Panc1 (cell line): ENCODE measurements around the gene MYEOV. TPM values are rescaled to one million over a fixed set of nuclear protein-coding genes. Genes with fewer than 3 reads are reported as not detected.

Experiments used
- ATAC-seq: fragments of 200-7000 bp; cut with Tn5 transposase; 2 replicates; pipeline ENCODE4 v1.9.1; 2020; ENCODE audit warnings: mild to moderate bottlenecking, moderate library complexity
- BruUV-seq: library from RNA; stranded (reverse); fragments of 400-500 nt; replicated peaks from 2 replicates; lab custom pipeline; 2021; lab: Mats Ljungman, UMichigan
- CTCF ChIA-PET: fragments of 300-600 bp; sonication (Branson Sonifier 250); formaldehyde crosslinking; loops from one replicate; lab custom pipeline; 2022; ENCODE audit warnings: antibody characterized with exemption; lab: Charles Lee
- POLR2A ChIA-PET: fragments of 300-600 bp; sonication (Branson Sonifier 250); formaldehyde crosslinking; loops from one replicate; lab custom pipeline; 2022; ENCODE audit warnings: antibody characterized with exemption; lab: Charles Lee
- DNase-seq: peaks from one replicate; pipeline ENCODE4 v3.0.0-alpha.2; 2010; ENCODE audit warnings: low read depth, low spot score
- H3K27ac ChIP-seq: 2 replicates; pipeline ENCODE4 v1.5.1; 2011; ENCODE audit warnings: mild to moderate bottlenecking, low read length, inconsistent platforms
- H3K27me3 ChIP-seq: fragments of 200-500 bp; sonication (Bioruptor generic); 2 replicates; pipeline ENCODE4 v1.6.0; 2014; ENCODE audit warnings: low read length, inconsistent platforms; ENCODE audit not compliant: control insufficient read depth, insufficient read depth
- H3K36me3 ChIP-seq: fragments of 200-500 bp; sonication (Bioruptor generic); 2 replicates; pipeline ENCODE4 v1.5.1; 2014; ENCODE audit warnings: inconsistent platforms, mild to moderate bottlenecking, low read length, moderate library complexity; ENCODE audit not compliant: control insufficient read depth, insufficient read depth
- H3K4me1 ChIP-seq: 2 replicates; pipeline ENCODE4 v1.5.1; 2011; ENCODE audit warnings: inconsistent platforms, mild to moderate bottlenecking, low read length, moderate library complexity; ENCODE audit not compliant: control insufficient read depth, insufficient read depth
- H3K4me3 ChIP-seq, 2 experiments: 2 replicates each; pipeline ENCODE4 v1.5.1; 2011 to 2012; ENCODE audit warnings: low read depth in 2 of 2, low read length in 2 of 2, mild to moderate bottlenecking in 2 of 2, inconsistent platforms in 1 of 2, moderate library complexity in 1 of 2
- H3K9me3 ChIP-seq: fragments of 200-500 bp; sonication (Bioruptor generic); 2 replicates; pipeline ENCODE4 v1.5.1; 2014; ENCODE audit warnings: low read depth, mild to moderate bottlenecking, inconsistent platforms, low read length, moderate library complexity; ENCODE audit not compliant: control insufficient read depth, insufficient read depth
- POLR2AphosphoS5 ChIP-seq: IDR thresholded peaks from 2 replicates; pipeline ENCODE4 v1.6.1; 2012; ENCODE audit warnings: mild to moderate bottlenecking, low read depth, low read length, moderate library complexity
- SIN3A ChIP-seq: IDR thresholded peaks from 2 replicates; pipeline ENCODE4 v1.6.1; 2012; ENCODE audit warnings: low read depth, mild to moderate bottlenecking, low read length, moderate library complexity, borderline replicate concordance; ENCODE audit not compliant: insufficient read depth
- in situ Hi-C: cut with HindIII; loops from 2 replicates; pipeline ENCODE4 v1.10.0; 2016; ENCODE audit warnings: low sequenced_read_pairs, low pct_unique_long_range_greater_than_20kb
- intact Hi-C: fragments of 100-400 bp; cut with micrococcal nuclease; formaldehyde crosslinking; loops from one replicate; pipeline ENCODE4 v1.10.0; 2022; ENCODE audit not compliant: unreplicated experiment
- total RNA-seq: library from RNA; stranded (reverse); gene quantifications from one replicate; pipeline ENCODE4 v1.2.1, GENCODE V29; 2021; ENCODE audit not compliant: unreplicated experiment
- TF ChIP-seq, protein P1 (sequence below): fragments of 450-650 bp; IDR thresholded peaks from 2 replicates; pipeline ENCODE4 v1.5.1; 2017; ENCODE audit warnings: mild to moderate bottlenecking
- TF ChIP-seq, protein P2 (sequence below), 2 experiments: IDR thresholded peaks; 2 replicates each; pipeline ENCODE4 v1.6.1; 2011 to 2012; ENCODE audit warnings: low read depth in 2 of 2, control low read depth in 1 of 2, low read length in 1 of 2, mild to moderate bottlenecking in 1 of 2, moderate library complexity in 1 of 2; ENCODE audit not compliant: insufficient read depth in 1 of 2

Gene MYEOV
- total RNA-seq, 1 experiment from 2014 or later: 69.8 TPM

DNA sequence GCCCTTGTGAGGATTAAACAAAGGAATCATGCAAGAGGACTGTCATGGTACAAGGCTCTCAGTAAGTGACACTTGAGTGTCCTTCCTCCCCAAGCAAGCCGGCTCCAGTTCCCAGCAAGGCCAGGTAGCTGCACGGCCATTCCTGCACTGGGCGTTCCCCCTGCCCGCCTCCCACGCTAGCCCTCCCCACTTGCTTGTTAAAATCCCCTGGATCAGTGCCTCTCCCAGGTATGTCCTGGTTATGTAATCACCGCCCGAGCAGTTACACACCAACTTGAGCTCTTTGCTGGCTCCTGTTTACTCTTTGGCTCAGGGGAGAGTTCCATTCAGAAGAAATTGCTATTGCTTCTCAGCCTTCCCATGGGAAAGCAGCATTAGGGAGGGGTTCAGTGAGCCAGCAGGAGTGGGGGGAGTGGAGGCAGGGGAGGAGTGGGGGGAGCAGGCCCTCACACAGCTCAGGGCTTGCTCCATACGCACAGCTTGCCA is 19.4 kb upstream of the MYEOV start:
- H3K27me3 ChIP-seq: no peaks in the 10 kb centered on the region
- DNase-seq: no peak
- TF ChIP-seq, protein P1, sequence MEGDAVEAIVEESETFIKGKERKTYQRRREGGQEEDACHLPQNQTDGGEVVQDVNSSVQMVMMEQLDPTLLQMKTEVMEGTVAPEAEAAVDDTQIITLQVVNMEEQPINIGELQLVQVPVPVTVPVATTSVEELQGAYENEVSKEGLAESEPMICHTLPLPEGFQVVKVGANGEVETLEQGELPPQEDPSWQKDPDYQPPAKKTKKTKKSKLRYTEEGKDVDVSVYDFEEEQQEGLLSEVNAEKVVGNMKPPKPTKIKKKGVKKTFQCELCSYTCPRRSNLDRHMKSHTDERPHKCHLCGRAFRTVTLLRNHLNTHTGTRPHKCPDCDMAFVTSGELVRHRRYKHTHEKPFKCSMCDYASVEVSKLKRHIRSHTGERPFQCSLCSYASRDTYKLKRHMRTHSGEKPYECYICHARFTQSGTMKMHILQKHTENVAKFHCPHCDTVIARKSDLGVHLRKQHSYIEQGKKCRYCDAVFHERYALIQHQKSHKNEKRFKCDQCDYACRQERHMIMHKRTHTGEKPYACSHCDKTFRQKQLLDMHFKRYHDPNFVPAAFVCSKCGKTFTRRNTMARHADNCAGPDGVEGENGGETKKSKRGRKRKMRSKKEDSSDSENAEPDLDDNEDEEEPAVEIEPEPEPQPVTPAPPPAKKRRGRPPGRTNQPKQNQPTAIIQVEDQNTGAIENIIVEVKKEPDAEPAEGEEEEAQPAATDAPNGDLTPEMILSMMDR: no peak
- TF ChIP-seq, protein P2, sequence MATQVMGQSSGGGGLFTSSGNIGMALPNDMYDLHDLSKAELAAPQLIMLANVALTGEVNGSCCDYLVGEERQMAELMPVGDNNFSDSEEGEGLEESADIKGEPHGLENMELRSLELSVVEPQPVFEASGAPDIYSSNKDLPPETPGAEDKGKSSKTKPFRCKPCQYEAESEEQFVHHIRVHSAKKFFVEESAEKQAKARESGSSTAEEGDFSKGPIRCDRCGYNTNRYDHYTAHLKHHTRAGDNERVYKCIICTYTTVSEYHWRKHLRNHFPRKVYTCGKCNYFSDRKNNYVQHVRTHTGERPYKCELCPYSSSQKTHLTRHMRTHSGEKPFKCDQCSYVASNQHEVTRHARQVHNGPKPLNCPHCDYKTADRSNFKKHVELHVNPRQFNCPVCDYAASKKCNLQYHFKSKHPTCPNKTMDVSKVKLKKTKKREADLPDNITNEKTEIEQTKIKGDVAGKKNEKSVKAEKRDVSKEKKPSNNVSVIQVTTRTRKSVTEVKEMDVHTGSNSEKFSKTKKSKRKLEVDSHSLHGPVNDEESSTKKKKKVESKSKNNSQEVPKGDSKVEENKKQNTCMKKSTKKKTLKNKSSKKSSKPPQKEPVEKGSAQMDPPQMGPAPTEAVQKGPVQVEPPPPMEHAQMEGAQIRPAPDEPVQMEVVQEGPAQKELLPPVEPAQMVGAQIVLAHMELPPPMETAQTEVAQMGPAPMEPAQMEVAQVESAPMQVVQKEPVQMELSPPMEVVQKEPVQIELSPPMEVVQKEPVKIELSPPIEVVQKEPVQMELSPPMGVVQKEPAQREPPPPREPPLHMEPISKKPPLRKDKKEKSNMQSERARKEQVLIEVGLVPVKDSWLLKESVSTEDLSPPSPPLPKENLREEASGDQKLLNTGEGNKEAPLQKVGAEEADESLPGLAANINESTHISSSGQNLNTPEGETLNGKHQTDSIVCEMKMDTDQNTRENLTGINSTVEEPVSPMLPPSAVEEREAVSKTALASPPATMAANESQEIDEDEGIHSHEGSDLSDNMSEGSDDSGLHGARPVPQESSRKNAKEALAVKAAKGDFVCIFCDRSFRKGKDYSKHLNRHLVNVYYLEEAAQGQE (IDR thresholded peaks at IDR 0.05; ENCODE audit: insufficient read depth in 1 of 2, low read depth in 2 of 2, low read length in 1 of 2): no peak
- H3K9me3 ChIP-seq: no peaks in the 10 kb centered on the region
- ATAC-seq: no peak
- peaks cover 19% of the 10 kb centered on the region for H3K4me1 ChIP-seq
- H3K27ac ChIP-seq: no peak overlapping the region
- BruUV-seq: no TSS peak
- H3K36me3 ChIP-seq: no peaks in the 10 kb centered on the region
- no peak overlapping the region for H3K4me3 ChIP-seq
- intact Hi-C loops: no loop called here
- in situ Hi-C loops: no loop called here
- CTCF ChIA-PET: interaction anchor here (0.7 to 0.8 kb wide), 2 partner anchors 18 to 64 kb away, joined by 3 read pairs; no protein-coding TSS in a partner anchor
- POLR2A ChIA-PET: interaction anchor here (0.6 kb wide), 1 partner anchor 365 kb away, joined by 3 read pairs; no protein-coding TSS in a partner anchor

DNA sequence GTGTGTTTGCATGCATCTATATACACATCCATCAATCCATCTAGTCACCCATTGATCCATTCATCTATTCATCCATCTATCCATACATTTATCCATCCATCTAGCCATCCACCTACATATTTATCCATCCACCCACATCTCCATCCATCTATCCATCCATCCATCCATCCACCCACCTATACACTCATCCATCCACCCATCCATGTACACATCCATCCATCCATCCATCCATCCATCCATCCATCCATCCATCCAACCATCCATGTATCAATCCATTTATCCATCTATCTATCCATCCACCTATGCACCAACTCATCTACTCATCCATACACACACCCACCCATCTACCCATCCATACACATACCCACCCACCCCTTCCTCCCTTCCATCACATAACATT is 18.8 kb upstream of the MYEOV start:
- no peaks in the 10 kb centered on the region for H3K9me3 ChIP-seq
- BruUV-seq: no TSS peak
- no peak overlapping the region for H3K4me3 ChIP-seq
- no peaks in the 10 kb centered on the region for H3K27me3 ChIP-seq
- in situ Hi-C loops: no loop called here
- TF ChIP-seq SIN3A (no peak), POLR2AphosphoS5 (no peak)
- H3K36me3 ChIP-seq: no peaks in the 10 kb centered on the region
- no peak overlapping the region for H3K27ac ChIP-seq
- intact Hi-C loops: no loop called here
- no peak for DNase-seq
- H3K4me1 ChIP-seq: peaks cover 19% of the 10 kb centered on the region
- no peak for ATAC-seq
- CTCF ChIA-PET: no interaction called here
- POLR2A ChIA-PET: no interaction called here

DNA sequence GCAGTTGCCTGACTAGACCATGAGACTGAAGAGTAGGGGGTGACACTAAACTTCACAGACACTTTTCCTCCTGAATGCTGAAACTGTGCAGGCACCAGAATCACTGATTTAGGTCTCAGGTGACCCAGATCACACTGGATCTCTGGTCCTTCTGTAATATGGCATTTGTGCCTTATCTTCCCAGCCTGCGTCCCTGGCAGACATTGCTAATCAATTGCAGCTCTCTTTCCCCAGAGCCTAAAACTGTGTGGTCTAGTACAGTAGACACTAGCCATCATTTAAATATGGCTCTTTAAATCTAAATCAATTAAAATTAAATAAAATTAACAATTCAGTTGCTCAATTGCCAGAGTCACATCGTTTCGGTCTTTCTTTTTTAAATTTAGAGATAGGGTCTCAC is 17.8 kb upstream of the MYEOV start:
- no TSS peak for BruUV-seq
- no peak for ATAC-seq
- Histone ChIP-seq H3K4me3 (no peak overlapping the region), H3K27me3 (no peaks in the 10 kb centered on the region), H3K36me3 (no peaks in the 10 kb centered on the region), H3K27ac (no peak overlapping the region), H3K9me3 (no peaks in the 10 kb centered on the region), H3K4me1 (peaks cover 24% of the 10 kb centered on the region)
- ChIA-PET POLR2A (interaction anchor here (0.5 to 0.6 kb wide), 2 partner anchors 155 to 241 kb away, joined by 3 to 10 read pairs; no protein-coding TSS in a partner anchor), CTCF (no interaction called here)
- TF ChIP-seq, protein P1: no peak
- TF ChIP-seq, protein P2 (IDR thresholded peaks at IDR 0.05; ENCODE audit: insufficient read depth in 1 of 2, low read depth in 2 of 2, low read length in 1 of 2): no peak
- no peak for TF ChIP-seq SIN3A
- in situ Hi-C loops (no loop called here), intact Hi-C loops (no loop called here)
- DNase-seq: no peak
